RWPE2 (cell line): Measurements from ENCODE around the gene TK1.

Source experiments
- ATAC-seq: fragments of 200-7000 bp; cut with Tn5 transposase; 3 replicates; pipeline ENCODE4 v1.9.1; 2021; ENCODE audit warnings: low read depth
- DNase-seq: peaks from one replicate; pipeline ENCODE4 v3.0.0-alpha.2; 2020; ENCODE audit warnings: low spot score
- H3K27ac ChIP-seq: fragments of 450-650 bp; 2 replicates; pipeline ENCODE4 v1.5.1; 2017; ENCODE audit warnings: mild to moderate bottlenecking; ENCODE audit not compliant: poor library complexity, severe bottlenecking
- H3K27me3 ChIP-seq: fragments of 250-450 bp; sonication (Bioruptor Pico); 2 replicates; pipeline ENCODE4 v1.5.1; 2021; ENCODE audit warnings: mild to moderate bottlenecking, moderate library complexity; ENCODE audit not compliant: insufficient read depth, poor library complexity, severe bottlenecking
- H3K36me3 ChIP-seq: fragments of 250-450 bp; sonication (Bioruptor Pico); 2 replicates; pipeline ENCODE4 v1.5.1; 2020; ENCODE audit warnings: low read depth, mild to moderate bottlenecking, moderate library complexity
- H3K4me1 ChIP-seq: fragments of 250-450 bp; sonication (Bioruptor Pico); 2 replicates; pipeline ENCODE4 v1.5.1; 2021; ENCODE audit warnings: mild to moderate bottlenecking, moderate library complexity; ENCODE audit not compliant: insufficient read depth, poor library complexity, severe bottlenecking
- H3K4me3 ChIP-seq: fragments of 250-450 bp; sonication (Bioruptor Pico); 2 replicates; pipeline ENCODE4 v1.5.1; 2021; ENCODE audit warnings: mild to moderate bottlenecking, moderate library complexity; ENCODE audit not compliant: severe bottlenecking
- H3K9me3 ChIP-seq: fragments of 250-450 bp; sonication (Bioruptor Pico); 2 replicates; pipeline ENCODE4 v1.5.1; 2021; ENCODE audit warnings: mild to moderate bottlenecking, moderate library complexity; ENCODE audit not compliant: severe bottlenecking
- CTCF ChIP-seq: fragments of 450-650 bp; IDR thresholded peaks from one replicate; pipeline ENCODE4 v1.5.1; 2017; ENCODE audit warnings: mild to moderate bottlenecking, moderate library complexity; ENCODE audit not compliant: poor library complexity, severe bottlenecking

The TK1 gene

GRCh38 chr17:78144736-78145641, 41.9 kb downstream of the TK1 start:
- Histone ChIP-seq H3K27ac (peak overlapping the region; percentile 2), H3K36me3 (no peaks in the 10 kb centered on the region), H3K4me1 (peaks cover 31% of the 10 kb centered on the region), H3K4me3 (no peak overlapping the region), H3K9me3 (no peaks in the 10 kb centered on the region), H3K27me3 (no peaks in the 10 kb centered on the region)
- no peak for TF ChIP-seq CTCF
- no peak for ATAC-seq
- no peak for DNase-seq

- DNase-seq (peak; percentile 78), ATAC-seq (peak; percentile 10; the same call in 1 of the 3 replicates)
- Histone ChIP-seq H3K9me3 (no peaks in the 10 kb centered on the region), H3K4me3 (no peak overlapping the region), H3K27ac (peak overlapping the region; percentile 2), H3K27me3 (no peaks in the 10 kb centered on the region), H3K4me1 (peaks cover 34% of the 10 kb centered on the region), H3K36me3 (no peaks in the 10 kb centered on the region)
- peak; percentile 13 for TF ChIP-seq CTCF
These were observed 42.6 kb downstream of the TK1 start for GRCh38 chr17:78144147-78144719.

- H3K27ac ChIP-seq = peak overlapping the region; percentile 2
- no peak for TF ChIP-seq CTCF
- peaks cover 34% of the 10 kb centered on the region for H3K4me1 ChIP-seq
These were observed 43.4 kb downstream of the TK1 start for GRCh38 chr17:78143214-78144146.

GRCh38 chr17:78142119-78142861, 44.6 kb downstream of the TK1 start:
- no peaks in the 10 kb centered on the region for H3K27me3 ChIP-seq
- no peak overlapping the region for H3K4me3 ChIP-seq
- H3K27ac ChIP-seq = peak overlapping the region; percentile 69

More at GRCh38 chr17:78143214-78144146, 43.4 kb downstream of the TK1 start:
- H3K4me3 ChIP-seq = no peak overlapping the region
- DNase-seq (no peak), ATAC-seq (no peak)
- no peaks in the 10 kb centered on the region for H3K36me3 ChIP-seq
- no peaks in the 10 kb centered on the region for H3K9me3 ChIP-seq
- H3K27me3 ChIP-seq = no peaks in the 10 kb centered on the region

More at GRCh38 chr17:78142119-78142861, 44.6 kb downstream of the TK1 start:
- TF ChIP-seq CTCF = no peak
- DNase-seq (peak; percentile 98), ATAC-seq (peak; percentile 75)
- Histone ChIP-seq H3K9me3 (no peaks in the 10 kb centered on the region), H3K36me3 (no peaks in the 10 kb centered on the region), H3K4me1 (peaks cover 34% of the 10 kb centered on the region)
